DND-41 (cell line): ENCODE data around the gene SAPCD2.

ENCODE experiments used
- ATAC-seq: fragments of 200-7000 bp; cut with Tn5 transposase; 3 replicates; pipeline ENCODE4 v1.9.1; 2021; ENCODE audit warnings: low read depth; ENCODE audit not compliant: insufficient read depth
- DNase-seq: peaks from one replicate; pipeline ENCODE4 v3.0.0-alpha.2; 2020
- H2AFZ ChIP-seq: 2 replicates; pipeline ENCODE4 v1.6.0; 2012; ENCODE audit warnings: low read depth, low read length
- H3K27ac ChIP-seq: 2 replicates; pipeline ENCODE4 v1.5.1; 2012; ENCODE audit warnings: low read length, inconsistent platforms
- H3K27me3 ChIP-seq: fragments of 200-600 bp; sonication (generic); 2 replicates; pipeline ENCODE4 v1.6.0; 2012; ENCODE audit warnings: low read length, mild to moderate bottlenecking, inconsistent platforms; ENCODE audit not compliant: insufficient read depth, poor library complexity
- H3K36me3 ChIP-seq: 2 replicates; pipeline ENCODE4 v1.5.1; 2012; ENCODE audit warnings: low read length, inconsistent platforms; ENCODE audit not compliant: insufficient read depth
- H3K4me1 ChIP-seq: 2 replicates; pipeline ENCODE4 v1.5.1; 2012; ENCODE audit warnings: mild to moderate bottlenecking, low read length; ENCODE audit not compliant: insufficient read depth
- H3K4me2 ChIP-seq: 2 replicates; pipeline ENCODE4 v1.6.0; 2012; ENCODE audit warnings: mild to moderate bottlenecking, moderate library complexity, low read length, inconsistent platforms; ENCODE audit not compliant: insufficient read depth
- H3K4me3 ChIP-seq, 2 experiments: fragments of 200-600 bp in 1 of 2; shearing (Covaris generic) in 1 of 2; 2 replicates each; pipeline ENCODE4 v1.5.1; 2012 to 2016; ENCODE audit warnings: inconsistent platforms in 2 of 2, low read length in 2 of 2, mild to moderate bottlenecking in 2 of 2, low read depth in 1 of 2, moderate library complexity in 1 of 2
- H3K79me2 ChIP-seq: 2 replicates; pipeline ENCODE4 v1.6.0; 2012; ENCODE audit warnings: low read length, inconsistent platforms; ENCODE audit not compliant: insufficient read depth
- H3K9ac ChIP-seq: 2 replicates; pipeline ENCODE4 v1.6.0; 2012; ENCODE audit warnings: low read depth, mild to moderate bottlenecking, inconsistent platforms, low read length, moderate library complexity
- H3K9me3 ChIP-seq: 2 replicates; pipeline ENCODE4 v1.5.1; 2012; ENCODE audit warnings: low read length, moderate library complexity, mild to moderate bottlenecking, inconsistent platforms; ENCODE audit not compliant: insufficient read depth, severe bottlenecking
- H4K20me1 ChIP-seq: 2 replicates; pipeline ENCODE4 v1.6.0; 2012; ENCODE audit warnings: low read length; ENCODE audit not compliant: insufficient read depth
- CTCF ChIP-seq: IDR thresholded peaks from 2 replicates; pipeline ENCODE4 v1.5.1; 2012; ENCODE audit warnings: borderline replicate concordance, low read length, moderate library complexity, mild to moderate bottlenecking; ENCODE audit not compliant: poor library complexity, severe bottlenecking; ENCODE audit errors: extremely low read depth
- EZH2 ChIP-seq: IDR thresholded peaks from 3 replicates; pipeline ENCODE4 v1.6.1; 2012; ENCODE audit warnings: borderline replicate concordance, low read depth, mild to moderate bottlenecking, moderate library complexity, low read length, inconsistent platforms; ENCODE audit not compliant: severe bottlenecking

SAPCD2 gene

GRCh38 chr9:137079401-137079787, 9.0 kb upstream of the SAPCD2 start:
- Histone ChIP-seq H3K9ac (no peak overlapping the region), H3K4me1 (no peaks in the 10 kb centered on the region), H3K4me3 (no peak overlapping the region), H3K27me3 (no peaks in the 10 kb centered on the region), H3K9me3 (no peaks in the 10 kb centered on the region), H2AFZ (no peak overlapping the region), H4K20me1 (no peaks in the 10 kb centered on the region), H3K36me3 (no peaks in the 10 kb centered on the region), H3K79me2 (no peaks in the 10 kb centered on the region), H3K4me2 (no peak overlapping the region), H3K27ac (no peak overlapping the region)
- no peak for TF ChIP-seq EZH2
- no peak for TF ChIP-seq CTCF
- DNase-seq (no peak), ATAC-seq (no peak)

GRCh38 chr9:137078701-137079400, 8.5 kb upstream of the SAPCD2 start:
- H3K79me2 ChIP-seq = no peaks in the 10 kb centered on the region
- H3K4me1 ChIP-seq = no peaks in the 10 kb centered on the region
- no peak overlapping the region for H2AFZ ChIP-seq
- no peaks in the 10 kb centered on the region for H3K36me3 ChIP-seq
- TF ChIP-seq CTCF = no peak
- no peak overlapping the region for H3K4me3 ChIP-seq
- H4K20me1 ChIP-seq = no peaks in the 10 kb centered on the region
- H3K4me2 ChIP-seq = no peak overlapping the region
- H3K9ac ChIP-seq = no peak overlapping the region
- no peaks in the 10 kb centered on the region for H3K9me3 ChIP-seq
- H3K27me3 ChIP-seq = no peaks in the 10 kb centered on the region
- H3K27ac ChIP-seq = no peak overlapping the region
- ATAC-seq (no peak), DNase-seq (no peak)

GRCh38 chr9:137077758-137078693, 7.7 kb upstream of the SAPCD2 start:
- DNase-seq (no peak), ATAC-seq (no peak)
- no peak overlapping the region for H3K27ac ChIP-seq
- no peak for TF ChIP-seq EZH2
- TF ChIP-seq CTCF = no peak
- H3K36me3 ChIP-seq = no peaks in the 10 kb centered on the region
- H3K9me3 ChIP-seq = no peaks in the 10 kb centered on the region
- H3K4me3 ChIP-seq = no peak overlapping the region
- H4K20me1 ChIP-seq = no peaks in the 10 kb centered on the region
- H3K79me2 ChIP-seq = no peaks in the 10 kb centered on the region
- H3K9ac ChIP-seq = no peak overlapping the region
- H3K4me1 ChIP-seq = no peaks in the 10 kb centered on the region
- no peak overlapping the region for H2AFZ ChIP-seq
- H3K27me3 ChIP-seq = no peaks in the 10 kb centered on the region
- H3K4me2 ChIP-seq = no peak overlapping the region
